Smooth muscle cell (in vitro differentiated cells): ENCODE results near the gene KITLG. TPM values are rescaled to one million over a fixed set of nuclear protein-coding genes. Genes with fewer than 3 reads are reported as not detected.

Source experiments
- DNase-seq: peaks from one replicate; lab custom pipeline; 2025; ENCODE audit not compliant: unreplicated experiment; lab: John Stamatoyannopoulos, UW
- H2AFZ ChIP-seq: fragments of 200-600 bp; sonication (generic); 2 replicates; pipeline ENCODE4 v1.6.0; 2016; ENCODE audit warnings: antibody characterized with exemption, low read depth, mild to moderate bottlenecking
- H3F3A ChIP-seq: fragments of 200-600 bp; sonication (generic); 2 replicates; pipeline ENCODE4 v1.6.0; 2017; ENCODE audit warnings: antibody characterized with exemption, low read depth
- H3K27ac ChIP-seq: fragments of 200-600 bp; sonication (generic); 2 replicates; pipeline ENCODE4 v1.5.1; 2016; ENCODE audit warnings: low read depth, mild to moderate bottlenecking
- H3K27me3 ChIP-seq: fragments of 200-600 bp; sonication (generic); 2 replicates; pipeline ENCODE4 v1.6.1; 2016; ENCODE audit warnings: low read depth, mild to moderate bottlenecking
- H3K36me3 ChIP-seq: fragments of 200-600 bp; sonication (generic); 2 replicates; pipeline ENCODE4 v1.5.1; 2016; ENCODE audit warnings: low read depth
- H3K4me1 ChIP-seq: fragments of 200-600 bp; sonication (generic); 2 replicates; pipeline ENCODE4 v1.5.1; 2016; ENCODE audit warnings: low read depth
- H3K4me2 ChIP-seq: fragments of 200-600 bp; sonication (generic); 2 replicates; pipeline ENCODE4 v1.6.0; 2016; ENCODE audit warnings: mild to moderate bottlenecking
- H3K4me3 ChIP-seq: fragments of 200-600 bp; sonication (generic); 2 replicates; pipeline ENCODE4 v1.5.1; 2016; ENCODE audit warnings: mild to moderate bottlenecking
- H3K79me2 ChIP-seq: fragments of 200-600 bp; sonication (generic); 2 replicates; pipeline ENCODE4 v1.6.0; 2016; ENCODE audit warnings: low read depth, mild to moderate bottlenecking
- H3K9ac ChIP-seq: fragments of 200-600 bp; sonication (generic); 2 replicates; pipeline ENCODE4 v1.6.0; 2016; ENCODE audit warnings: low read depth
- H3K9me3 ChIP-seq: fragments of 200-600 bp; sonication (generic); replicated peaks from 2 replicates; pipeline ENCODE4 v1.5.1; 2016; ENCODE audit warnings: low read depth
- H4K20me1 ChIP-seq: fragments of 200-600 bp; sonication (generic); 2 replicates; pipeline ENCODE4 v1.6.0; 2016; ENCODE audit warnings: low read depth
- WGBS: methylation state at CpG from one replicate; pipeline ENCODE4 v1.1.7; 2016; ENCODE audit warnings: low lambda C conversion rate; 5-methylcytosine and 5-hydroxymethylcytosine counted together
- polyA plus RNA-seq: library from polyadenylated mRNA; unstranded; fragments of >200 nt; fragmentation: Nextera tagmentation; extraction: Ambion mirVana; gene quantifications from 2 replicates; pipeline ENCODE4 v1.2.1, GENCODE V29; 2016
- total RNA-seq: library from RNA; depleted of rRNA; stranded (reverse); fragments of >200 nt; gene quantifications from 2 replicates; pipeline ENCODE4 v1.2.3, GENCODE V29; 2014
- TF ChIP-seq, protein P1 (sequence below): fragments of 200-600 bp; sonication (generic); IDR thresholded peaks from 2 replicates; pipeline ENCODE4 v1.5.1; 2017; ENCODE audit warnings: borderline replicate concordance, mild to moderate bottlenecking, antibody characterized with exemption; ENCODE audit not compliant: insufficient read depth, poor library complexity, severe bottlenecking

The KITLG gene
- total and polyA plus RNA-seq, 2 experiments from 2014 or later, result 2.1 to 8.0 TPM

DNA sequence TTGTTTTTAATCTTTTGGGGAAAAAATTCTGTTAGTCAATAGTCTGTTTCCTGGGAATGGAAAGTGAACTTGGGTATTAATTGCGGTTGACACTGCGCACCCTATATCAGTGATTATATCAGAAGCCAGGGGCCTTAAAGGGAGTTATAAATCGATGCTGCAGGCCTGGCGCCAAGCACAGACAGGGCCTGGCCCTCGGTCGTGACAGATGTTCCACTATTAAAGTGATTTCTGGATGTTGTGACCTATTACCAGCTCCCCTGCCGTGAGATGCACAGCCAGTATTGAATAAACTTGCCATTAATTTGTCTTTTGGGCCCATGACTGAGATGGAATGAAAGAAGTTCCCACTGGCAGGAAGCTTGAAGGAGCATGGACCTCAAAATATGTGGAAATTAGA is 45.1 kb upstream of the KITLG start:
- no peak overlapping the region for H3K4me2 ChIP-seq

DNA sequence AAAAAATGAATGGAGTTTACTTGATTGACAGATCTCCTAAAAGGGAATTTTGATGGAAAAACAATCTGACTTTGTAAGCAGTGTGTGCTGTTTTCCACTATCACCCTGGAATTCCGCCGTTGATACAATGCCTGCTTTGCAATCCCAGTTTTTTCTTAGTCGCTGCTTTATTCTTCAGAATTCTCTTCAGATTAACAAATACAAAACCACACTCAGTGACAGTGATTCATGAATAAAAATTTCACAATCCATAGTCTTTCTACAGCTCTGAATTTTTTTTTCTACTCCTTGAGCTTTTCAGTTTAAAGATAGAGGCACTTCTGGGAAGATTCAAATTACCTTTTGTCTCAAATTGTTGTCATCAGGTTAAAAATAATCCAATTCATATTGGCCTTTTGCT is 44.6 kb upstream of the KITLG start:
- Histone ChIP-seq H3K79me2 (no peaks in the 10 kb centered on the region), H3K9ac (no peak overlapping the region), H3K27me3 (no peaks in the 10 kb centered on the region), H3K4me2 (no peak overlapping the region), H3K4me3 (no peak overlapping the region), H3K4me1 (no peaks in the 10 kb centered on the region), H2AFZ (no peak overlapping the region), H4K20me1 (no peaks in the 10 kb centered on the region), H3K9me3 (no peaks in the 10 kb centered on the region), H3K27ac (no peak overlapping the region), H3K36me3 (no peaks in the 10 kb centered on the region), H3F3A (no peaks in the 10 kb centered on the region)
- no peak for DNase-seq
- 79% methylated on average over 3 of the region's 3 CpGs for WGBS
- TF ChIP-seq, protein P1, sequence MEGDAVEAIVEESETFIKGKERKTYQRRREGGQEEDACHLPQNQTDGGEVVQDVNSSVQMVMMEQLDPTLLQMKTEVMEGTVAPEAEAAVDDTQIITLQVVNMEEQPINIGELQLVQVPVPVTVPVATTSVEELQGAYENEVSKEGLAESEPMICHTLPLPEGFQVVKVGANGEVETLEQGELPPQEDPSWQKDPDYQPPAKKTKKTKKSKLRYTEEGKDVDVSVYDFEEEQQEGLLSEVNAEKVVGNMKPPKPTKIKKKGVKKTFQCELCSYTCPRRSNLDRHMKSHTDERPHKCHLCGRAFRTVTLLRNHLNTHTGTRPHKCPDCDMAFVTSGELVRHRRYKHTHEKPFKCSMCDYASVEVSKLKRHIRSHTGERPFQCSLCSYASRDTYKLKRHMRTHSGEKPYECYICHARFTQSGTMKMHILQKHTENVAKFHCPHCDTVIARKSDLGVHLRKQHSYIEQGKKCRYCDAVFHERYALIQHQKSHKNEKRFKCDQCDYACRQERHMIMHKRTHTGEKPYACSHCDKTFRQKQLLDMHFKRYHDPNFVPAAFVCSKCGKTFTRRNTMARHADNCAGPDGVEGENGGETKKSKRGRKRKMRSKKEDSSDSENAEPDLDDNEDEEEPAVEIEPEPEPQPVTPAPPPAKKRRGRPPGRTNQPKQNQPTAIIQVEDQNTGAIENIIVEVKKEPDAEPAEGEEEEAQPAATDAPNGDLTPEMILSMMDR, result no peak

More for the DNA sequence above, 45.1 kb upstream of the KITLG start:
- H4K20me1 ChIP-seq, result no peaks in the 10 kb centered on the region
- H3K4me1 ChIP-seq, result no peaks in the 10 kb centered on the region
- no peak for DNase-seq
- H3K79me2 ChIP-seq, result no peaks in the 10 kb centered on the region
- WGBS, result 87% methylated on average over 7 of the region's 7 CpGs
- no peaks in the 10 kb centered on the region for H3K36me3 ChIP-seq
- H2AFZ ChIP-seq, result no peak overlapping the region
- H3K27me3 ChIP-seq, result no peaks in the 10 kb centered on the region
- H3K4me3 ChIP-seq, result no peak overlapping the region
- H3F3A ChIP-seq, result no peaks in the 10 kb centered on the region
- H3K9me3 ChIP-seq, result no peaks in the 10 kb centered on the region
- TF ChIP-seq, protein P1, result no peak
- no peak overlapping the region for H3K27ac ChIP-seq
- no peak overlapping the region for H3K9ac ChIP-seq

DNA sequence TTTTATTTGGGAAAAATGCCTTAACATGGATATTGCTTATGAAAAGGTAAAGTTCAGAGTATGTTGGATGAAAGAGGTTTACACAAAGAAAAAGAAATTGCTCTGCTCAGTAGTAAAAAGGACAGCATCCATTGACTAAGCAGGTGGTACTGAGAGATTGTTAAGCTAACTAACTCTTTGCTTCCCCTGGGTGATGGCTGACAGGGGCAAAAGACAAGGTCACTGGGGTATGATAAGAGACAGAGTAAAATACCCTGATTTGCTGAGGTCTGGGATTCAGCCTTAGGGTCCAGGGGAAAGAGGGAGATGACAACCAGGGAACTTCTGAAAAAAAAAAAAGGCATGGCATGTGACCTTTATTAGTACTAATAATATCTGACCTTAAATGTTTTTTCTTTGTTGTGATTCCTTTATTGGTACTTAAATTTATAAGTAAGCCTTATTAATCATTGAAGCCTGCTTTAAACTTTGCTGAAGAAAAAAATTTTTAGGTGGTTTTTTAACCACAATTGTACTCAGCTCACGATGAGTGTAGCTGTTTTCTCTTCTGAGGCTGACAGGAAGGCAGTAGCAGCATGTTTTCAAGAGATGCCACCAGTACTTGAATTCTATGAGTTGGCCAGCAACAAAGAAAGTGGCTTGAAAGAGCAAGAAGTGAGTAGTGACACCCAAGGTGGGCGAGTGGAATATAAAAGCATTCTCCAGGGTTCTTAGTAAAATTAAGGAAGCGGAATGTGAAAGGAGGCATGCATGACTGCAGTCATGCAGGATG is 43.7 kb upstream of the KITLG start:
- Histone ChIP-seq H3K9ac (no peak overlapping the region), H3K4me2 (no peak overlapping the region), H3K27ac (no peak overlapping the region), H3F3A (no peaks in the 10 kb centered on the region), H3K36me3 (no peaks in the 10 kb centered on the region), H4K20me1 (no peaks in the 10 kb centered on the region), H3K9me3 (no peaks in the 10 kb centered on the region), H3K4me1 (no peaks in the 10 kb centered on the region), H2AFZ (no peak overlapping the region), H3K27me3 (no peaks in the 10 kb centered on the region), H3K79me2 (no peaks in the 10 kb centered on the region), H3K4me3 (no peak overlapping the region)
- TF ChIP-seq, protein P1, result no peak
- no peak for DNase-seq
- 77% methylated on average over 3 of the region's 3 CpGs for WGBS

DNA sequence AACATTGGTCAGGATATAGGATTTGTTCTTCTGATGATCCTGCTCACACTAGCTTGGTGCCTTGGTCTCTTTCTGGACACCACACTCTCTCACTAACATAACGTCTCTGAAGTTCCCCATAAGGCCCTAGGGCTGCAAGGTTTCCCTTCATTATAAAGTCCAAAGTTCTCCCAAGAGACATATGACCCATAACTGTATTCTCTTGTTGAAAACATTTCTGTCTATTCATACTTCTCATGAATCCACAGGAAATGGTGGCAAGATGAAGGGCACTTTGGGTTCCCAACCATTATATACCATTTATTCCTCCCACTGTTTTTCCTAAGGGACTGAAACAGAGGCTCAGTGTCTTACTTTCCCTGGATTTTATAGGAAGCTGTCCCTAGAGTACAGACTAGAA is 37.1 kb upstream of the KITLG start:
- Histone ChIP-seq H3K27ac (no peak overlapping the region), H3K4me2 (no peak overlapping the region), H3K4me3 (no peak overlapping the region), H3K4me1 (no peaks in the 10 kb centered on the region), H4K20me1 (no peaks in the 10 kb centered on the region), H3K27me3 (no peaks in the 10 kb centered on the region), H3K9me3 (no peaks in the 10 kb centered on the region), H2AFZ (no peak overlapping the region), H3F3A (no peaks in the 10 kb centered on the region), H3K79me2 (no peaks in the 10 kb centered on the region), H3K9ac (no peak overlapping the region), H3K36me3 (no peaks in the 10 kb centered on the region)
- TF ChIP-seq, protein P1, result no peak
- no peak for DNase-seq
- whole genome bisulfite sequencing, result 89% methylated on average over 1 of the region's 1 CpG
